Activated T-cell treated with anti-CD3 and anti-CD28 coated beads, Interleukin-2, amount 50 U/mL, for 48 hours (primary cell): Measurements from ENCODE around the gene CIZ1.
"Not testable (repeated sequence)": the region's sequence is repeated elsewhere in the genome, so short reads cannot be mapped to it uniquely, and the experiment has no call there.

Experiments used
- DNase-seq, 2 experiments: peaks; one replicate each; pipeline ENCODE4 v3.0.0-alpha.2; 2020

The CIZ1 gene

DNA sequence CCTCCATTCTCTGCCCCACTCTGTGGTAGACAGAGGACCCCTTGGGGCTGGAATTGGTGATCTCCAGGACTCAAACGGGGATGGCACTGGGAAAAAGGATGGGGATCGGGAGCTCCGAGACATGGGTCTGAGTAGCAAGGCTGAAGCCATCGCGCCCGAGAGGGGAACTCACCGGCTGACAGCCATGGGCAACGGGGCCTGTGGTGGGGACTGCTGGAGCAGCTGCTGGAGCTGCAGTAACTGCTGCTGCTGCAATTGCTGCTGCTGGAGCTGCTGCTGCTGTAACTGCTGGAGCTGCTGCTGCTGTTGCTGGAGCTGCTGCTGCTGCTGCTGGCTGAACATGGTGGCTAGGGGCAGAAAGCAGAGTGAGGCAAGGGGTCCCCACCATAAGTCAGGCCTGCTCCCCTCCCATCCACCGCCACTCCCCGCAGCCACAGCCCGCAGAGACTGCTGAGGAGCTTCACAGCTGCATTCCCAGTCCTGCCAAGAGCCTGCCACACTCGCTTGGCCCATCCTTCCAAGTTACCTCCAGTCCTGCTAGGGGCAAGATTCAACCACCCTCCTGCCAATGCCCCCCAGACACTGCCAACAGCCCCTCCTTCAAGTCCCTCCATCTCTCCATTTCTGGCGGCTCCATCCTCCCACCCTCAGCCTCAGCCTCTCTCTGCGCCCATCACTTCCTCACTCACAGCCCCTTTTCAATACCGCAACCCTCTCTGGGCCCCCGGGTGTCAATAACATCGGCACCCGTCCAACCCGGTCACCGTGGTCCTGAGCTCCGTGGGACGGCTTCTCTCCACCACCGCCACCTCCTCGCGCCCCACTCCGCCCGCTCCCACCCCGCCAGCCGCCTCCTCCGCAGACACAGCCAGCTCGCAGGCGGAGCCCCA lies 611 bp downstream of the CIZ1 start:
- no peak for DNase-seq

DNA sequence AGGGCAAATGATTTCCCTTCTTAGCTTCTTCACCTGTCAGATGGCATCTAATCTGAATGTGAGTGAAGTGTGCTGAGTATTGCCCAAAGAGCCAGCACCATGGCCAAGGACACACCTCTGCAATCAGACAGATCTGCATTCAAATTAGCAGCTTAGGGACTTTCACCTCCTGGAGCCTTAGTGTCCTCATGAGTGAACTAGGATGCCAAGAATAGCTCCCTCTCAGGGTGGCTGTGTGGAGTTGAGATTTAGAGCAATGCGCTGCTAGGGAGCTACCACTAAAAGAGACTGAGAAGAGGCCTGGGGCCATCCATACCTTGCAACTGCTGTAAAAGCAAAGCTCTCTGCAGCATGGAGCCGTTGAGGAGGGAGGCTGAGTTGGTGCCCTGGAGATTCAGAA lies 1.4 kb downstream of the CIZ1 start:
- no peak for DNase-seq

DNA sequence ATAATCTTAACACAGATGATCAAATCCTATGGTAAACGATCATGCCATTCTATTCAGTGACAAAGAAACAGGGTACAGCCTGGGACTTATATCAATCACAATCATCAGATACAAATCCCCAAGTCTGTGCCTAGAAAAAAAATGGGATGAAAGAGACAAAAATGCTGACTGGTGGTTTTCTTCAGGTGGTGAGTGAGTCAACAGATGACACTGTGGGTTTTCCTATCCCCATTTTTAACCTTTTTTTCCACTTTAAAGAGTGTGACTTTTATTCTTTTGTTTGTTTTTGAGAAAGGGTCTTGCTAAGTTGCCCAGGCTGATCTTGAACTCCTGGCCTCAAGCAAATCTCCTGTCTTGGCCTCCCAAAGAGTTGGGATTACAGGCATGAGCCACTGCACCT lies 3.2 kb downstream of the CIZ1 start:
- DNase-seq = no peak

DNA sequence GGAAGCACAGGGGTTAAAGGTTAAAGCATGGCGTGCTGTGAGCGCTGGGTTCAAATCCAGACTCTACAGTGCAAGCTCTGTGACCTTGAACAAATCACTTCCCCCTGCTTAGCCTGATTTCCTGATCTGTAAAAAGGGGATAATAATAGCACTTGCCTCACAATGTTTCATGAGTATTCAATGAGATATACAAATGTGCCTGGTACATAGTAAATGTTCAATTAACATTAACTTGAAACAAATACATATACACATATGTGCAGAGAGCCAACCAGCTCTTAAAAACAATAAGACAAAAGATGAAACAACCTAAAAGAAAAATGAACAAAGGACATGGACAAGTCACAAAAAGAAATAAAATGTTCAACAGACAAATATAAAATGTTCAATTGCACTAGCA lies 4.0 kb downstream of the CIZ1 start:
- no peak for DNase-seq

DNA sequence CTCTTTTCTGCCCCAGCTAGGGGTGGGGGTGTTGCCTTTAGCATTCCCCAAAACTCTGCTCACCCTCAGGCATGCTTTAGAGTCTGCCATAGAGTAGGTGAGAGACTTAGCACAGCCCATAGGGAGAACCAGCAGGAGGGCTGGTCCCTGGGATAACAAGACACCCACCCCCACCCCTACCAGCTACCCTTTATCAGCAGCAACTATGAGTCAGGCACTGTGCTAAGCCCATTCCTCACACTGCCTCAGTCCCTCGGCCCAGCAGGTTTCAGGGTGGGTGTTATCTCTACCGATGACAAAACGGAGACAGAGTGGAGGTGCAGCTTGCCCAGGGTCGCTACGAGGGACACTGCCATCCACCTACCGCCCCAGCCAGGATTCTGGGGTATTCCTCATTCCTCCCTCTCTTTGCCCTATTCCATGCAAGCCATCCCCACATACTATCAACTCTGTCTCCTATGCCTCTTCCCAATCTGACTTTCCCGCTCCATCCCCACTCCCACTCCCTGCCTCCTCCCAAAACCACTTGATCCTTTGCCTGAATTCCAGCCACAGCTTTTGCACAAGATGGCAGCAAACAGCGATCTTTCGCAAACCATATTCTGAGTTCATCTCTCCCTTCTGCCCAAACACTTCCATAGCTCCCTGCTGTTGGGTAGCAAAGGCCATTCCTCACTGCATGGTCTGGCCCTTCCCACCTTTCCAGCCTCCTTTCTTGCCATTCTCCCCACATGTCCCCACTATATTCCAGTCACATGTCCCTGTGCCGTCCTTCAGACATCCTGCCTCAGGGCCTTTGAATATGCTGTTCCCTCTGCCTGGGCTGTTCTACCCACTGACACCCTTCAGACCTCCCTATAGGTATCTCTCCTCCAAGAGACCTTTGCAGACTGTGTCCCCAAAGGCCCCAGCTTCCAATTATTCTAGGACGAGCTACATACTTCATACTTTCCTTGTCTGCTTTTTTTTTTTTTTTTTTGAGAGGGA lies 5.1 kb downstream of the CIZ1 start:
- no peak for DNase-seq

DNA sequence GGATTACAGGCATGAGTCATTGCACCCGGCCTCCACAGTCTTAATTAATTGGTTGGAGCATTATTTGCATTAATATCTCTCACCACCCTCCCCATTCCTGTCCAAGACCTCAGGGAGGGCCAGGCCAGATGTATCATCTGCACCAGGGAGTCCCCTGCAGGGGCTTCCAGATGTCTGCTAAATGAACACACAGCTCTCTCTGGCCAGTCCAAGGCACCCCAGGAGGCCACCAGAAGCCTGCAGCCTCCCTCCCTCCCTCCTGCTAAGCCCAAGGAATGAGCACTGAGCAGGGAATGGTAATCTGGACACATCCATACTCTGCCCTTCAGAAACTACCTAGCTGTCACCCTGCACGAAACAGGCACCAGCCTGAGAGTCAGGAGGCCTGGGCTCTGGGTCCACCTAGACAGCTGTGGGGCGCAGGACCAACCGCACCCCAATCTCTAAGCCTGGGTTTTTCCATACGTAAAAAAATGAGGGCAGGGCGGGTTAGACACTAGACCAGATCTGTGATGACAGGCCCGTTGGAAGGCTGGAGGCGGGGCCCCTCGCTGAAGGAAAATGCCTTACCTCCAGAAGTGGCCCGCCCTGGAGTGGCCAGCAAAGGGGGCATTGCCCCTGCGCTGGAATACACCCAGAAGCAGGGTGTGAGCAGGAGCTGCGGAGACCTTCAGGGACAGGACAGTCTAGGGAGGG lies 8.3 kb downstream of the CIZ1 start:
- DNase-seq = no peak

DNA sequence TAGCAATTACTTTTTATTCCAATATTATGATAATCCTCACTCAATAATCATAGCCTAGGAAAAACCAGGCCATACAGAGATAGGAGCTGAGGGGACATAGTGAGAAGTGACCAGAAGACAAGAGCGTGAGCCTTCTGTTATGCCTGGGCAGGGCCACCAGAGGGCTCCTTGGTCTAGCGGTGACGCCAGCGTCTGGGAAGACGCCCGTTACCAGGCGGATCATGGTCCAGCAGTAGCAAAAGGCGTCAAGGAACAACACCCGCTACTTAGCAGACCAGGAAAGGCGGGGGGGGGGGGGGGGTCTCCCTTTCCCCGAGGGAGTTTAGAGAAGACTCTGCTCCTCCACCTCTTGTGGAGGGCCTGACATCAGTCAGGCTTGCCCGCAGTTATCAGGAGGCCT lies 9.9 kb downstream of the CIZ1 start:
- DNase-seq = not testable (repeated sequence)

DNA sequence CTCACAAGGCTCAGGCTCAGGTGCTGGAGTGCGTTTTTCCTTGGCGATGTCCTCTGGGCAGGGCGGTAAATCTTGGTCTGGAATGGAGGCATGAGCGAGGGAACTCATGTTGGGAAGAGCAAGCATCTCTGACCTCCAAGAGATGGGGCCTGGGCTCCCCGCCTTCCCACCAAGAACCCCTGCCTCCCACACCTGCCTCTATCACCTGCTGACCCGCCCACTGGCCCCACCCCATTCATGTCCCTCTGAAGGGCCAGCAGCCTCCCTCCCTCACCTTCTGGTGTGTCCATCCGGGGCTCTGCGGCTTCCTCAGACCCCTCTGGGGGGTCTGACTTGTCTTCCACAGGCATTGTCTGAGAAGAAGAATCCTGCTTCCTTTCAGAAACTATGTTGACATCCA lies 10.9 kb downstream of the CIZ1 start:
- DNase-seq = no peak

DNA sequence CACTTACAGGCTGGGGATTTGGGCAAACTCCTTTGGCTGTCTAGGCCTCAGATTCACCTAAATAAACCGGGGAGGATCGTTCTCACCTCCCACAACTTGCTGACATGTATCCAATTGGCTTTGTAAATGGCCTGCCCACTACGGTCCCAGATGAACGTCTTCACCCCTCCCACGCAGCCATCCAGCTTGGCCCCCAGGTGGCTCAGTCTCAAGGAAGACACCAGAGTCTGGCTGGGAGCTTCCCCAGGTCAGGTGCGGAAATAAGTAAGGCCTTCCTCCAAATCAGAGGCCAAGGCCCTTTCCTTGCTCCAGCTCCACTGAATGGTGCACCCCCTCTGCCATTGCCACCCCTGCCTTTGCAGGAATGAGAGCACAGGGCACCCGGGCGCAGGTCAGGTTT lies 11.4 kb downstream of the CIZ1 start:
- no peak for DNase-seq

DNA sequence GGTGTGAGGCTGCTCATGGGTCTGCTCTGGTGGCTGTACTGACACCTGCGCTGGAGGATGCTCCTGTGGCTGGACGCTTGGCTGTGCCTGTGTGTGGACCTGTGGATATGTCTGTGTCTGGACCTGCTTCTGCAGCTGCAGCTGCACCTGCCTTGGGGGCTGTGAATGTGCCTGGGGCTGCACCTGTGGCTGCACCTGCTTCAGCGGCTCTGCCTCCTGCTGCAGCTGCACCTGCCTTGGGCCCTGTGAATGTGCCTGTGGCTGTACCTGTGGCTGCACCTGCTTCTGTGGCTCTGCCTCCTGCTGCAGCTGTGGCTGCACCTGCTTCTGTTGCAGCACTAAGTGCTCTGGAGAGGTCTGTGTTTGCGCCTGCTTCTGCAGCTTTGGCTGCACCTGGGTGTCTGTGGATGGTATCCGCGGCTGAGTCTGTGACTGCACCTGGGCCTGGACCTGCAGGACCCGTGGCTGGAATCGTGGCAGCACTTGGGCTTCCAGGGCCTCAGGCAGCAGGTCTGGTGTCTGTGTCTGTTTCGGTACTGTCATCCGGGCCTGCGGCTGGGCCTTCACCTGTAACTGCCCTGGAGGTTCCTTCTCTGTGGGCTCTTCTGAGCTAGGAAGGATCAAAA lies 12.5 kb downstream of the CIZ1 start:
- no peak for DNase-seq

DNA sequence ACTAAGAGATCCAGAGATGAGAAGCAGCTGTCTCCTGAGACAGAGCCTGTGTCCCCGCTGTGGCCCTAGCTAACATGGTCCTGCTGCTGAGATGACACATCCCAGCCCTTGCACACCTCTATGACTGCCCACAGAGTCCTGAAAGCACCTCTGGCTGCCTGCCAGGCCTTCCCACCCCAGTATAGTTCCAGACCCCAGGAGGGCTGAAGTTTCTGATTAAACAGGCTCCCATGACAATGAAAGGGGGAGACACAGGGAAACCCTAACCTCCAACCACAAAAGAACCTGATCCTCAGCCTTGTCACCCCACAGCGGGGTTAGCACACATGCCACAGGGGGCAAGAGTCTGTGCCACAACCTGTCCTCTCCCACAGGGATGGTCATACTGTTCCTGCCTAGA lies 15.6 kb downstream of the CIZ1 start:
- no peak for DNase-seq

DNA sequence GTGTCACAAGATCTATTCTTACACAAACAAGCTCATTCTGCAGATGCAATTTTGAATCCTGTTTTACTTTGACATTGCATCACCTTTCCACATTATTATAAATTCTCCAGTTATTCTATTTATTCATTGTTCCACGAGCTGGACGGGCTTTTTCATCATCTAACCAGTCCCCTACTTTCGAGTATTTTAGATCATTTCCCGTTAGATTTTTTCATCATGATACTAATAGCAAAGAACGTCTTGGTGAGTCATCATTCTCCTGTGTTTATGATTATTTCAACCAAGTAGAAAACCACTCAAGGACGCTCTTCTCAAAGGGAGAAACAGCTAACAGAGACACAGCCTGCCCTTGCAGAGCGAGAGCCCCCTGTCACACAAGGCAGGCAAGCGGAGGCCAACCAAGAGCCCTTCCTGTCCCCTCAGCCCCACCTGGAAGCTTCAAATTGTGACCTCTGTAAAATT lies 16.2 kb downstream of the CIZ1 start:
- no peak for DNase-seq

DNA sequence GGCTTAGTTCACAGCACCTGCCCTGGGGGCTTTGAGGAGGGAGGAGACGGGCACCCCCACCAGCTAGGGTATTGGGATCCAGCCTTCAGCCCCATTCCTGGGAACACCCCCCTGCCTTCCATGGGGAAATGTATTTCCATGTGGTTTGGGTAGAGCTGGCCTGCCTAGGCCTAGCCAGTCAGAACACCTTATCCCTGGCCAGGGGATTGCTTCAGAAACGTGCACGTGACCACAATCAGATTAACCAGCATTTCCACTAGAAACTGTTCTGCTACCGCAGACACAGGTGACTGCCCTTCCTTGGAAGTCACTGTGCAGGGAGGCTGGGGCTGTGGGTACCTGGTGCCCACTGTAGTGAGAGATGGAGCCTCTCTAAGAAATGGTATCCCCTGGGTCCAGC lies 17.3 kb downstream of the CIZ1 start:
- no peak for DNase-seq

DNA sequence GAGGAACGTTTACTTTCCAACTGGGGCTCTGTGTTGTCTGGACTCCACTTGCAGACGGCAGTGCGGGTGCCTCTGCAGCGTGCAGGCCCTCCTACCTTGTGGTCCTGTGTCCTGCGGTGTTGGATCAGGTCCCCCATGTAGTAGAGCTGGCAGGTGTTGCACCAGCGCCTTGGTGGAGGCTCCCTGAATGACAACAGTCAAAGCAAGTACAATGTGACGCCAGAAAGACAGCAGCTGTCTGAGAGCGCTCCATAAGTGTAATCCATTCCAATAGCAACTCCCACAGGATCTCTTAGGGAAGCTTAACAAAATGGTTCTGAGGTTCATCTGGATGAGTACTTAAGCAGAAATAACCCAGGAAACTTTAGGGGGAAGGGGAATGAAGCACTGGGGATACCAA lies 21.4 kb downstream of the CIZ1 start:
- DNase-seq = no peak

DNA sequence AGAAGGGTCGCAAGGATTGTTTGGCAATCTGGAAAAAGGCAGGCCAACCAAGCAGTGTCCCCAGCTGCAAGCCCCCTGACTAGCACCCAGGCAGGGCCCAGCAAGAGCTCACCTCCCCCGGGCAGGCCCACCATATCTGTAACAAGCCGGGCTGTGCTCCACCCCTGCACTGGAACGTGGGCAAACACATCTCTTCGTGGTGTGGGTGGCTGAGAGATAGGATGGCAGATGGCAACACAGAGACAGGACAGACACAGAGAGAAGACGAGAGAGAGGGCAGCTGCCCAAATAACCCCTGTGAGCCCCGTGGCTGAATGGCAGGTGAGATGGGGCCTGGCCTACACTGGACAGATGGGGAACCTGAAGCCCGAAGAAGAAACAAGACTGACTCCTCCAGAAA lies 21.9 kb downstream of the CIZ1 start:
- DNase-seq = no peak

DNA sequence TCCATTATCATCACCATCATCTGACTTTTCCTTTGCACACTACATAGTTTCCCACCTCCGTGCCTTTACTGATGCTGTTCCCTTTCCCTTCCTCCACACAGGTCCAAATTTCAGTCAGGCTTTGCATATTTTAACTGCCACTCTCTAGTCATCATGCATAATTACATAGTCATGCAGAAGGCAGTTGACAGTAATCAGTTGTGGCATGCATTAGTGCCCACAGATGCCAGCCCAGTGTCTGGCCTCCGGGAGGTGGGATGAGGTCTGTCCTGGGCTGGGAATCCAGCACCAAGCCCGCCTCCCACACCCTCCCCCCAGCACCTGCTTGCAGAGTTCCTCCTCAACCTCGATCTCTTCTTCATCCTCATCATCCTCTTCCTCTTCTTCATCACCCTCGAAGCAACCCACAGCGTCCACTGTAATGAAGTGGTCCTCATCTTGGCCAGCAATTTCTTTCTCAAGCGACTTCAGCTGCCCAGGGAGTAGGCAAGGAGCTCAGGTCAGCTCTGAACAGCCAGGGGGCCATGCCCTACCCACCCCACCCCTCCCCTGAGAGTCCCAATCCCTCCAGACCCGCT lies 22.6 kb downstream of the CIZ1 start:
- DNase-seq = no peak

DNA sequence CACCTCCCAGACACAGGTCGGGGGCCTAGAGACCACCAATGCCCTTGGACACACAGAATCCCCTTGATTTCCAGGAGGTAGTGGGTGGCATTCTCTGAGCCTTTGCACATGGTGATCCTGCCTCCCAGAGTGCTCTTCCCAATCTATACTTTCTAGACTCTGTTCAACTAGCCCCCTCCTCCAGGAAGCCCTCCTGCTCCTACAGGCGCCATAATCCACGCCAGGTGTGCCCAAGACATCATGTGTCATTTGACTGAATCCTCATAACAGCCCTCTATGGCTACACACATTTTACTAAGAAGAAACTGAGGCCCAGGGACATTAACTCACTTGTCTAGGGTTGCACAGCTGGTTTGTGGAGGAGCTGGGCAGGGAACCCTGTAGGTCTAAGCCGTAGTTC lies 24.2 kb downstream of the CIZ1 start:
- no peak for DNase-seq

DNA sequence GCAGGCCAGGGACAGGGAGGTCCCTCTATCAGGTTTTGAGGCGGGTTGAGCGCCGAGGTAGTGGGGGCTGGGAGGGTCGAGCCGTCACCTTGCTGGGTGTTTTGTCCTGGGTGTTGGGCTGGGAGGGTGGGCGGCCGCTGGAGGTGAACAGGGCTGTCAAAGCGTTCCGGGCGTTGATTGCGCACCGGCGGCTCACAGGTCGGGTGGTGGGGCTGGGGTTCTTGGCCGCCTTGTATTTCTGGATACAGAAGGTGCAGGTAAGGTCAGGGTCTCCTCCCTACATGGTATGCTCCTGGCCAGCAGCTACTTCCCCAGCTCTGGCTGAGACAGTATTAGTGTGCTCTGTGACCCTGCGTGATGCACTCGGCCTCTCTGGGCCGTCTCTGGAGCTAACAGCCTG lies 25.2 kb downstream of the CIZ1 start:
- DNase-seq = no peak

DNA sequence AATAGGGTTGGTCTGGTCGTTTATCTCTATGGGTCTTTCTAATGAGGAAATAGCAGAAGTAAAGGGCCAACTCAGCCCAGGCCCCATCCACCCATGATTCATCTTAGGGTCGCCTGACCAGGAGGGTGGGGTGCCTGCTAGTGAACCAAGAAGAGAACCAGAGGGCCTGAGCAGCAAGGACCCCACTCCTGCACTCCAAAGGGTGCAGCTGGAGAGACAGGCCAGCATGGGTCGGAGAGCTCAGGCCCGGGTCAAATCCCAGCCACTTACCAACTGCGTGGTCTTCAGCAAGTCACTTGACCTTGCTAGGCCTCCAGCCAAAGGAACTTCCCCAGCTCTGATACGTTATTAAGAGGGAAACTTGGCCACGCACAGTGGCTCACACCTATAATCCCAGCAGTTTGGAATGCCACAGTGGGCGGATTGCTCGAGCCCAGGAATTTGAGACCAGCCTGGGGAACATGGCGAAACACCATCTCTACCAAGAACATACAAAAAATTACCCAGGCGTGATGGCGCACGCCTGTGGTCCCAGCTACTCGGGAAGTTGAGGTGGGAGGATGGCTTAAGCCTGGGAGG lies 27.0 kb downstream of the CIZ1 start:
- no peak for DNase-seq

DNA sequence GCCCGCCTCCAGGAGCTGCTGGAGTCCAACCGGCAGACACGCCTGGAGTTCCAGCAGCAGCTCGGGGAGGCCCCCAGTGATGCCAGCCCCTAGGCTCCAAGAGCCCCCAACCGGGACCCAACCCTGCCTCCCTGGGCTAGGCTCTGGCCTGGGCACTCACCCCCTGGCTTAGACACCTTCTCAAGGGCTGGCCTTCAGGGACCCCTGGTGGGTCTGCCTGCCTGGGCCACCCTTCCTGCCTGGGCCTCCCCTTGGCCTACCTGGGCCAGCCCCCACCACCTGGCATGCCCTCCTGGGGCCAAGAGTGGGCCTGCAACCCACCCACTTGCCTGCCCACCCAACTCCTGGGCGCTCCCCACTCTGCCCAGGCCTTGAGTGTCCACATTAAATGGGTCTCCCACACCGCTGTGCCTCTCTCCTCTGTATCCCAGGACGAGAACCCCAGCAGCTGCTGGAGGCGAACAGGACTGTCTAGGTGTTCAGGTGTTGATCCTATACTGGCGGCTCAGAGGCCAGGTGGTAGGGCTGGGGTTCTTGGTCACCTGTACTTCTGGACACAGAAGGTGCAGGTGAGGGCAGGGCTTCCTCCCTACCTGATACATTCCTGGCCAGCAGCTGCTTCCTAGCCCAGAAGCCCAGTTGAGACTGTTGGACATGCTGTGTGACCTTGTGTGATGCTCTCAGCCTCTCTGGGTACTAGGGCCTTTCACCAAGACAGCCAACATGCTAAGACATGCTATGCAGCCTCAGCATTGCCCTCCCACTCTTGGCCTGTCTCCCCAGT lies 27.7 kb downstream of the CIZ1 start:
- no peak for DNase-seq

DNA sequence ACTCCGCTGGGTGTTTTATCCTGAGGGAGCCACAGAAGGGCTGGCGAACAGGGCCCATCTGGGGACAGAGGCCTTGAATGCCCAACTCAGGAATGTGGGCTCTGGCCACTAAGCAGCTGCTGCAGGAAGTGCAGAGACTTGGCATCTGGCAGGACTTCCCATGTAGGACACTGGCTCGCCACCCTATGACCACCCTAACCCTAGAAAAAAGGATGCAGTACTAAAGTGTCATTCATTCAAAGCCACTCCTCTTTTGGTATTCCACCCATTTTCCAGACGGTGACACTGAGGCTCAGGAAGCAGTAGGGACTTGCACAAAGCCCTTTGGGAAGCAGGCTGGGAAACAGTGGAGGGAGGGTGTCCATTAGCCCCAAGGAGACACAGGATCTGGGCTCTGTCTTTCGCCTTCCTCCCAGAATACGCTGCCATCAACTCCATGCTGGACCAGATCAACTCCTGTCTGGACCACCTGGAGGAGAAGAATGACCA lies 28.3 kb downstream of the CIZ1 start:
- no peak for DNase-seq
